ENCODE results near the gene TMEM43.

The TMEM43 gene

DNA sequence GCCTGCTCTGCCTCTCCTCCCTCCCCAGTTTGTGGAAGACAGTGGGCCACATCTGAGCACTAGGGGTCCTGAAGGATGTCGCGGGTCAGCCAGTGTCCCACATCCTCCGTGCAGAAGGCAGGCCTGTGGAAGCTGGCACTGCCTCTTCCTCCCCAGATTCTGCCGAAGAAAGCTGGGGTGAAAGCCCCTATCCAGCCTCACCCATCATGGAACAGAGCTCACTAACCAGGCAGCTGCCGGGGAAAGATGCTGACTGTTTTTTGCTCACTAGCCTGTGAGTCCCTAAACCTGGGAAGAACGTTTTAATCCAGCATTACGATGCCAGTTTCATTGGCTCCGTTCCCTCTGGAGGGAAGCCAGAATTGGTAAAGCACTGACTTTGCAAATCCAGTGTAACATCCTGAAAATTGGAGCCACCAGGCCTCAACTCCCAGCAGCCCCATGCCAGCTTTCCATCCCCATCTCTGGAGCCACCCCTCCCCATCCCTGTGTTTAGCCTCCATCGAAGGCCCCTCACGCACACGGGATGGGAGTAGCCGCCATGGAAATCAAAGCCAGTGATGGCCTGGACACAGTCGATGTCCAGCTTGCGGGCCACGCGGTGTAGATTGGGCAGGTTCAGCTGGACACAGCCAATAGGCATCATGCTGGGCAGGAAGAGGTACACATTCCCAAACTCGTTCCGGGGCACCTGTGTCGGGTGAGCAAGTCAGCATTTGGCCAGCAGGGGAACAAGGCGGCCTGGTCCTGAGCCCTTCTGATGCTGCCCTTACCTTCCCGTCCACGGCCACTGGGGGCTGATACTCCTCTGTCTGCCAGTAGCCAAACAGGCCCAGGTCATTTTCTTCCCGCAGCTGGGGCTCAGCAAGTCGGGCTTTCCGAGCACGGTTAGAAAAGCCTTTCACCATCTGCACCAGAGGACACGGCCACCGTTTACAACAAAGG, 23.5 kb downstream of the TMEM43 start:
- FAIRE-seq: no peak
- TF ChIP-seq PAX5 (IDR thresholded peaks at IDR 0.05; ENCODE audit: insufficient read depth, low read length, severe bottlenecking) (no peak), POLR2A (IDR thresholded peaks at IDR 0.05; ENCODE audit: low read depth, low read length) (no peak), TAF1 (IDR thresholded peaks at IDR 0.05; ENCODE audit: low read depth, low read length) (no peak), SPI1 (IDR thresholded peaks at IDR 0.05; ENCODE audit: low read depth, low read length) (no peak), POLR2AphosphoS5 (IDR thresholded peaks at IDR 0.05; ENCODE audit: low read depth, low read length) (no peak), POU2F2 (IDR thresholded peaks at IDR 0.05; ENCODE audit: low read depth, low read length) (no peak)
- DNase-seq (ENCODE audit: insufficient read length, low spot score): no peak

DNA sequence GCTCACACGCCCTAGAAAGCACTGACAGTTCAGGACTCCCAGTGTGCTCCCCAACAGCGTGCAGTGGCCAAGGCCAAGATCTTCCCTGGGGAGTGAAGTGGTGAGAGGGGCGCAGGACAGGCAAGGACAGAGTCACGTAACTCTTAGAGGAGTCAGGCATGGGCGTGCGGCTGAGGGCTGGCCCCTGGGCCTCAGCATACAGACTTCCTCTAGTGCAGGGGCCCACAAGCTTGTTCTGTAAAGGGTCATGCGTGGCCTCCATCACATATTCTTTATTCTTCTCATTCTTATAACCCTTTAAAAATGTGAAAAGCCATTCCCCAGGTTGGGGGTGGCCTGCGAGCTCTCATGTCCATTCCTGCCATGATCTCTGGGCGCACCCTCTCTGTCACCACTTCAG, 25.2 kb downstream of the TMEM43 start:
- FAIRE-seq (no peak), DNase-seq (ENCODE audit: insufficient read length, low spot score) (no peak)
- TF ChIP-seq POLR2AphosphoS5 (IDR thresholded peaks at IDR 0.05; ENCODE audit: low read depth, low read length) (no peak), TAF1 (IDR thresholded peaks at IDR 0.05; ENCODE audit: low read depth, low read length) (no peak), POU2F2 (IDR thresholded peaks at IDR 0.05; ENCODE audit: low read depth, low read length) (no peak), POLR2A (IDR thresholded peaks at IDR 0.05; ENCODE audit: low read depth, low read length) (no peak), PAX5 (IDR thresholded peaks at IDR 0.05; ENCODE audit: insufficient read depth, low read length, severe bottlenecking) (no peak), SPI1 (IDR thresholded peaks at IDR 0.05; ENCODE audit: low read depth, low read length) (no peak)

DNA sequence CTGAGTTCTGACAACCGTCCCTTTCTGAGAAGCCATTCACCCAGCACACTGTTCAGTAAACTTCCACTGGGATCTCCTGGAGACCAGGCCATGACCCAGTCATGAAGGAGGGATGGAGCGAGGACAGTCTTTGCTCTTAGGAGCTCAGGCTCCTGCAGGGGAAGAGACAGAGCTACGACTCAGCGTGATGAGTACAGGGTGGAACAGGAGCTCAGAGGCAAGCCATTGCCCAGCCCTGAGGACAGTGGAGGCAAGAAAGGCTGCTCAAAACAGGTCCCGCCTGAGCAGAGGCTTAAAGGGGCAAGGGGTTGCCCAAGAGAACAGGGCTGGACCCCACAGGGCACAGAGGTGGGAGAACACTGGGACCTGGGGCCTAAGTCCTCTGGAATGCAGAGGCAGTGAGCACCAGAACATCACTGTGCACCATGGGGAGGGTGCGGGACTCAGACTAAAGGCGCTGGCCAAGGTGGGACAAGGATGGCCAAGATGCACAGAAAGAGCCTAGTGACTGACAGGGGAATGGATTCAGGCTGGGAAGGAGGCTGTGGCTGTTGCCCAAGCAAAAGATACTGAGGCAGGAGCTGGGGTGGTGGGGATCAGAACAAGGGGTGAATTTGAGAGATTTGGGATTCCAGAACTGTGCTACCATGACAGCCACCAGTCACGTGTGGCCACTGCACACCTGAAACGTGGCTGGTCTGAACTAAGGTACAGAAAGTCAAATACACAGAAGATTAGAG, 25.8 kb downstream of the TMEM43 start:
- FAIRE-seq (no peak), DNase-seq (ENCODE audit: insufficient read length, low spot score) (no peak)
- TF ChIP-seq TAF1 (IDR thresholded peaks at IDR 0.05; ENCODE audit: low read depth, low read length) (no peak), POLR2A (IDR thresholded peaks at IDR 0.05; ENCODE audit: low read depth, low read length) (no peak), POU2F2 (IDR thresholded peaks at IDR 0.05; ENCODE audit: low read depth, low read length) (no peak), POLR2AphosphoS5 (IDR thresholded peaks at IDR 0.05; ENCODE audit: low read depth, low read length) (no peak), PAX5 (IDR thresholded peaks at IDR 0.05; ENCODE audit: insufficient read depth, low read length, severe bottlenecking) (no peak), SPI1 (IDR thresholded peaks at IDR 0.05; ENCODE audit: low read depth, low read length) (no peak)

DNA sequence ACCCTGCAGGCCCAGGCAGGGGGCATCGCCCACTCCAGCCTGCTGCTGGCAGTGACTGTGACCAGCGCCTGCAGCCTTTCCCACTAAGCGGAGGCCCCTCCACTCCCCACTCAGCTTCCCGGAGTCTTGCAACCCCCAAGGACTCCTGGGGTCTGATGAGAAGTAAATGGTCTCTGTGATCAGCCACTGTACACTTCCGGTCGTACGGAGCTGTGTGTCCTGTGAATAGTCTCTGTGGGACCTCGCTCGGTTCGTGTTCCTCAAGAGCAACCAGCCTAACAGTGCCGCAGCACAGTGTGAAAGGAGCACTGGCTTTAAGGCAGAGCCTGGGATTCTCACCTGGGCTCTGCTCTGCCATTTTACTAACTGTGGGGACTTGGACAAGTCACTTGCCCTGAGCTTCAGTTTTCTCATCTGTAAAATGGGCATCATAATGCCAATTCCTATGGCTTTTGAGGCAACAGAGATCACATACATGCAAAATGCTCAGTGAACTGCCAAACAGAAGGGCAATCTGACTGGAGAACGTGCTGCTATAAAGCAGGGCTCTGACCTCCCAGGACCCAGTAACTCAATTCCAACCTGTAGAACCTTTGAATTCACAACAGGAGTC, 26.7 kb downstream of the TMEM43 start:
- DNase-seq (ENCODE audit: insufficient read length, low spot score) (no peak), FAIRE-seq (no peak)
- TF ChIP-seq PAX5 (IDR thresholded peaks at IDR 0.05; ENCODE audit: insufficient read depth, low read length, severe bottlenecking) (no peak), POLR2A (IDR thresholded peaks at IDR 0.05; ENCODE audit: low read depth, low read length) (0 out of 2 replicates have a peak, but pooled peaks have one; percentile 25), SPI1 (IDR thresholded peaks at IDR 0.05; ENCODE audit: low read depth, low read length) (no peak), POU2F2 (IDR thresholded peaks at IDR 0.05; ENCODE audit: low read depth, low read length) (no peak), POLR2AphosphoS5 (IDR thresholded peaks at IDR 0.05; ENCODE audit: low read depth, low read length) (no peak; the same call in 1 of the 2 replicates)

DNA sequence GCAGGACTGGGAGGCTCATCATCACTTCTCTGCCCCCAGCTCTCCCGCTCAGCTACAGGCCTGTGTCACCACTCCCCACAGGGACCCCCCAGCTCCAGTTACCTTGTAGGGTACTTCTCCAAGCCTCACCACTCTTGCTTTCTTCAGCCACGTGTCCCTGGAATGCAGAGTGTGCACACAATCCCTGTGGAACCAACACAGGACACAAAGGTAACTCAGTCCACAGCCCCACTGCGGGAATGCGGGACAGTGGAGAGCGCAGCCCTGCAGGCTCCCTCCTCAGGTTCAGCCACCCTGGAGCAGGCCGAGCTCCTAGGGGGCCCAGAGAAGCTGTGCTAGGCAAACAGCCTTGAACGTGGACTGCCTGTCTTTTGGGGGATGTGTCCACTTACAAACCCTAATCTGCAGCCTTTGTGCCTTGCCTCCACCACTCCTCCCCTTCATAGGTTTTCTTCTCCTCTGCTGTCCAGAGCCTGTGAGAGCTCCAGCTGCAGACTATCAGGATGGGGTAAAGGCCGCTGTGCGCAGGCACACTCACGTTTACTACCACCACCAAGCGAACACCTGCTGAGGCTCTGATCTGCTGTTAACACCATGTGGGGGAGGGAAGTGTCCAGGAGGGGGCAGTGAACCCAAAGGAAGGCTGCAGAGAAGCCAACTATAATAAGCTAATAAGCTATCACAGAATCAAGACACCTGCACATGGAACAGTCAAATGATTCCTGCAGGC, 27.5 kb downstream of the TMEM43 start:
- no peak for FAIRE-seq
- DNase-seq (ENCODE audit: insufficient read length, low spot score): no peak
- no peak for TF ChIP-seq TAF1 (IDR thresholded peaks at IDR 0.05; ENCODE audit: low read depth, low read length)
- no peak for TF ChIP-seq POU2F2 (IDR thresholded peaks at IDR 0.05; ENCODE audit: low read depth, low read length)
- TF ChIP-seq POLR2AphosphoS5 (IDR thresholded peaks at IDR 0.05; ENCODE audit: low read depth, low read length): no peak
- TF ChIP-seq PAX5 (IDR thresholded peaks at IDR 0.05; ENCODE audit: insufficient read depth, low read length, severe bottlenecking): no peak
- no peak for TF ChIP-seq POLR2A (IDR thresholded peaks at IDR 0.05; ENCODE audit: low read depth, low read length)
- TF ChIP-seq SPI1 (IDR thresholded peaks at IDR 0.05; ENCODE audit: low read depth, low read length): no peak

DNA sequence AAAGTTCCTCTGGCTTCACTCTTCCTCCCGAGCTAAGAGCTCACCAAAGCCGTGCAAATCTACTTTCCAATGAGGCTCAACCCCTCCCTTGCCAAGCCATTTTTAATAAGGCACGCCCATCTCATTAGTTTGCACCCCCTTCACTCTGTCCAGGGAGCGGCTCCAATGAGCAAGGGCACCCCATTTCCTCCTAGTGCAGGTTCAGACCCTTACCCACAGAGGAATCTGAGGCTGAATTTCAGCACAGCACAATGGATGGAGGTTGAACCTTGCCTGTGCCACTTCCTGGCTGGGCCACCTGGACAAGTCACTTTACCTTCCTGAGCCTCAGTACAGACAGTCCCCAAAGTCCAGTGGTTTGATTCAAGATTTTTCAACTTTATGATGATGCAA, 28.1 kb downstream of the TMEM43 start:
- no peak for FAIRE-seq
- no peak for DNase-seq (ENCODE audit: insufficient read length, low spot score)
- TF ChIP-seq SPI1 (IDR thresholded peaks at IDR 0.05; ENCODE audit: low read depth, low read length) (no peak), PAX5 (IDR thresholded peaks at IDR 0.05; ENCODE audit: insufficient read depth, low read length, severe bottlenecking) (no peak), TAF1 (IDR thresholded peaks at IDR 0.05; ENCODE audit: low read depth, low read length) (no peak), POU2F2 (IDR thresholded peaks at IDR 0.05; ENCODE audit: low read depth, low read length) (no peak), POLR2AphosphoS5 (IDR thresholded peaks at IDR 0.05; ENCODE audit: low read depth, low read length) (no peak), POLR2A (IDR thresholded peaks at IDR 0.05; ENCODE audit: low read depth, low read length) (no peak)

DNA sequence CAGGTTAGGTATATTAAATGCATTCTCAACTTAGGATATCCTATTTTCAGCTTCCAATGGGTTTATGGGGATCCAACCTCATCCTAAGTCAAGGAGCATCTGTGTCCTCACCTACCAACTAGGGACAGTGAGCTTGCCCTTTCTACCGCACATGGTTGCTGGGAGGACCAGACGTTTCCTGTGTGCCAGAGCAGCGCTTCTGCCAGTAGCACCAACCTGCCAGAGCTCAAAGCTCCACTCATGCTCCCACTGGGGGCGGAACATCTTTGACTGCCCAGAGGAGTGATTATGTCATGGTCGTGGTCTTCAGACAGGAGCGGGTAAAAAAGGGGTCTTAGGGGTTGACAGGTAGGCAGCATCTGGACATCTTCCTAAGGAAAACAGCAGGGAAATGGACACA, 28.8 kb downstream of the TMEM43 start:
- FAIRE-seq (no peak), DNase-seq (ENCODE audit: insufficient read length, low spot score) (no peak)
- no peak for TF ChIP-seq PAX5 (IDR thresholded peaks at IDR 0.05; ENCODE audit: insufficient read depth, low read length, severe bottlenecking)
- no peak for TF ChIP-seq POU2F2 (IDR thresholded peaks at IDR 0.05; ENCODE audit: low read depth, low read length)
- no peak for TF ChIP-seq POLR2AphosphoS5 (IDR thresholded peaks at IDR 0.05; ENCODE audit: low read depth, low read length)
- TF ChIP-seq TAF1 (IDR thresholded peaks at IDR 0.05; ENCODE audit: low read depth, low read length): no peak
- no peak for TF ChIP-seq POLR2A (IDR thresholded peaks at IDR 0.05; ENCODE audit: low read depth, low read length)

DNA sequence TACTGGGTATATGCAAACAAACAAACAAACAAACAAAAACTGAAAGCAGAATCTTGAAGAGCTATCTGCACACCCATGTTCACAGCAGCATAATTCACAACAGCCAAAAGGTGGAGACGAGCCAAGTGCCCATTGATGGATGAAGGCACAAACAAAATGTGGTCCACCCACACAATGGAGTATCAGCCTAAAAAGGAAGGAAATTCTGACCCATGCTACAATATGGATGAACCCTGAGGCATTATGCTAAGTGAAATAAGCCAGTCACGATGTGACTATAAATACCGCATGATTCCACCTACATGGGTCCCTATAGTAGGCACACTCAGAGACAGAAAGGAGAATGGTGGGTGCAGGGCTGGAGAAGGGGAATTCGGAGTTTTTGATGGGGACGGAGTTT, 29.4 kb downstream of the TMEM43 start:
- DNase-seq (ENCODE audit: insufficient read length, low spot score) (no peak), FAIRE-seq (no peak)
- TF ChIP-seq POU2F2 (IDR thresholded peaks at IDR 0.05; ENCODE audit: low read depth, low read length) (no peak), POLR2A (IDR thresholded peaks at IDR 0.05; ENCODE audit: low read depth, low read length) (no peak), POLR2AphosphoS5 (IDR thresholded peaks at IDR 0.05; ENCODE audit: low read depth, low read length) (no peak), SPI1 (IDR thresholded peaks at IDR 0.05; ENCODE audit: low read depth, low read length) (no peak), PAX5 (IDR thresholded peaks at IDR 0.05; ENCODE audit: insufficient read depth, low read length, severe bottlenecking) (no peak), TAF1 (IDR thresholded peaks at IDR 0.05; ENCODE audit: low read depth, low read length) (no peak)
